HG03097 (cell line): ENCODE measurements around the gene DNAH12.
"Not testable (repeated sequence)": the region's sequence is repeated elsewhere in the genome, so short reads cannot be mapped to it uniquely, and the experiment has no call there.

Experiments
- ATAC-seq: cut with Tn5 transposase; IDR thresholded peaks from one replicate; pipeline ENCODE4 v1.9.1; 2021; ENCODE audit not compliant: unreplicated experiment, low FRiP score

Gene DNAH12

GRCh38 chr3:57423335-57423734, 120.8 kb downstream of the DNAH12 start:
- ATAC-seq: no peak

- ATAC-seq: no peak
These were observed 122.8 kb downstream of the DNAH12 start for GRCh38 chr3:57421336-57421735.

- no peak for ATAC-seq
These were observed 124.1 kb downstream of the DNAH12 start for GRCh38 chr3:57420001-57420400.

- ATAC-seq: no peak
These were observed 132.4 kb downstream of the DNAH12 start for GRCh38 chr3:57411715-57412114.

GRCh38 chr3:57409471-57409870, 134.7 kb downstream of the DNAH12 start:
- ATAC-seq: no peak

- no peak for ATAC-seq
These were observed 141.5 kb downstream of the DNAH12 start for GRCh38 chr3:57402675-57403074.

- no peak for ATAC-seq
These were observed 146.7 kb downstream of the DNAH12 start for GRCh38 chr3:57397175-57398026.

GRCh38 chr3:57393977-57394376, 150.2 kb downstream of the DNAH12 start:
- ATAC-seq: no peak

- no peak for ATAC-seq
These were observed 152.4 kb downstream of the DNAH12 start for GRCh38 chr3:57391767-57392166.

- no peak for ATAC-seq
These were observed 154.9 kb downstream of the DNAH12 start for GRCh38 chr3:57389271-57389670.

GRCh38 chr3:57386307-57386706, 157.8 kb downstream of the DNAH12 start:
- ATAC-seq: no peak

- ATAC-seq: no peak
These were observed 158.6 kb downstream of the DNAH12 start for GRCh38 chr3:57385498-57385897.

- no peak for ATAC-seq
These were observed 160.3 kb downstream of the DNAH12 start for GRCh38 chr3:57383838-57384237.

- ATAC-seq: no peak
These were observed 160.7 kb downstream of the DNAH12 start for GRCh38 chr3:57383406-57383805.

- no peak for ATAC-seq
These were observed 161.2 kb downstream of the DNAH12 start for GRCh38 chr3:57382933-57383332.

- no peak for ATAC-seq
These were observed 173.8 kb downstream of the DNAH12 start for GRCh38 chr3:57370341-57370740.

GRCh38 chr3:57365089-57365488, 179.1 kb downstream of the DNAH12 start:
- ATAC-seq: not testable (repeated sequence)

GRCh38 chr3:57356275-57356674, 187.9 kb downstream of the DNAH12 start:
- ATAC-seq: not testable (repeated sequence)

GRCh38 chr3:57354768-57355167, 189.4 kb downstream of the DNAH12 start:
- ATAC-seq: no peak

GRCh38 chr3:57350271-57350670, 193.9 kb downstream of the DNAH12 start:
- ATAC-seq: no peak

GRCh38 chr3:57339071-57339642, 205.0 kb downstream of the DNAH12 start:
- not testable (repeated sequence) for ATAC-seq
